Measurements from ENCODE around the gene KHSRP.
"Not testable (repeated sequence)": the region's sequence is repeated elsewhere in the genome, so short reads cannot be mapped to it uniquely, and the experiment has no call there.

Gene KHSRP

GRCh38 chr19:6451583-6452222 lies 27.1 kb upstream of the KHSRP start:
- DNase-seq (ENCODE audit: low read depth): no peak

GRCh38 chr19:6450166-6450565 lies 25.6 kb upstream of the KHSRP start:
- DNase-seq (ENCODE audit: low read depth): no peak

- DNase-seq (ENCODE audit: low read depth): no peak
Measured at GRCh38 chr19:6448045-6448444, 23.4 kb upstream of the KHSRP start.

GRCh38 chr19:6446452-6446851 lies 21.8 kb upstream of the KHSRP start:
- DNase-seq (ENCODE audit: low read depth): no peak

- DNase-seq (ENCODE audit: low read depth): no peak
Measured at GRCh38 chr19:6443986-6444385, 19.4 kb upstream of the KHSRP start.

GRCh38 chr19:6442087-6442688 lies 17.6 kb upstream of the KHSRP start:
- DNase-seq (ENCODE audit: low read depth): no peak

GRCh38 chr19:6440905-6441304 lies 16.3 kb upstream of the KHSRP start:
- no peak for DNase-seq (ENCODE audit: low read depth)

- DNase-seq (ENCODE audit: low read depth): no peak
Measured at GRCh38 chr19:6439743-6440142, 15.1 kb upstream of the KHSRP start.

- DNase-seq (ENCODE audit: low read depth): no peak
Measured at GRCh38 chr19:6433663-6434062, 9.1 kb upstream of the KHSRP start, which contains the start of gene SLC25A41. Gene SLC25A41, minus strand, starts transcription at chr19:6433763. Its CDS starts 70 bp downstream, at chr19:6433693.

- no peak for DNase-seq (ENCODE audit: low read depth)
Measured at GRCh38 chr19:6433165-6433564, 8.6 kb upstream of the KHSRP start.

- no peak for DNase-seq (ENCODE audit: low read depth)
Measured at GRCh38 chr19:6431891-6432290, 7.3 kb upstream of the KHSRP start.

GRCh38 chr19:6429419-6430221 lies 5.0 kb upstream of the KHSRP start:
- no peak for DNase-seq (ENCODE audit: low read depth)

GRCh38 chr19:6428692-6429418 lies 4.2 kb upstream of the KHSRP start:
- not testable (repeated sequence) for DNase-seq (ENCODE audit: low read depth)

- no peak for DNase-seq (ENCODE audit: low read depth)
Measured at GRCh38 chr19:6427131-6427530, 2.5 kb upstream of the KHSRP start.

GRCh38 chr19:6425732-6426620 lies 1.4 kb upstream of the KHSRP start:
- DNase-seq (ENCODE audit: low read depth): no peak

- DNase-seq (ENCODE audit: low read depth): peak; percentile 100
Measured at GRCh38 chr19:6424939-6425731, 524 bp upstream of the KHSRP start.

GRCh38 chr19:6423499-6424194 lies 964 bp downstream of the KHSRP start:
- no peak for DNase-seq (ENCODE audit: low read depth)

- no peak for DNase-seq (ENCODE audit: low read depth)
Measured at GRCh38 chr19:6421075-6422014, 3.3 kb downstream of the KHSRP start.

GRCh38 chr19:6418562-6418932 lies 6.1 kb downstream of the KHSRP start:
- DNase-seq (ENCODE audit: low read depth): no peak
